HepG2 (cell line): ENCODE data around the gene MFSD2B. TPM values are rescaled to one million over a fixed set of nuclear protein-coding genes. Genes with fewer than 3 reads are reported as not detected.
A peak's percentile ranks its signal among the peaks of the same experiment; 100 is the strongest.

Experiments used
- AHR ChIP-seq: IDR thresholded peaks from 2 replicates; pipeline ENCODE4 v1.6.1; 2018; ENCODE audit warnings: missing genetic modification reagents, missing compliant biosample characterization
- ARID2 ChIP-seq: sonication (generic); formaldehyde crosslinking; IDR thresholded peaks from 2 replicates; pipeline ENCODE4 v1.8.1; 2022; ENCODE audit warnings: mild to moderate bottlenecking, missing genetic modification reagents, borderline replicate concordance
- CCDC6 ChIP-seq: sonication (generic); formaldehyde crosslinking; IDR thresholded peaks from 2 replicates; pipeline ENCODE4 v1.8.1; 2022; ENCODE audit warnings: mild to moderate bottlenecking, missing genetic modification reagents, moderate library complexity
- FOXM1 ChIP-seq: sonication (generic); formaldehyde crosslinking; IDR thresholded peaks from 2 replicates; pipeline ENCODE4 v1.5.0; 2020; ENCODE audit warnings: missing genetic modification reagents
- GZF1 ChIP-seq: sonication (generic); formaldehyde crosslinking; IDR thresholded peaks from 2 replicates; pipeline ENCODE4 v1.5.1; 2020; ENCODE audit warnings: mild to moderate bottlenecking, missing genetic modification reagents
- HNF4A ChIP-seq: sonication (generic); formaldehyde crosslinking; IDR thresholded peaks from 2 replicates; pipeline ENCODE4 v1.4.0; 2020; ENCODE audit warnings: missing genetic modification reagents
- KAT8 ChIP-seq: IDR thresholded peaks from 2 replicates; pipeline ENCODE4 v1.6.1; 2016; ENCODE audit warnings: missing genetic modification reagents, missing compliant biosample characterization
- MAF1 ChIP-seq: sonication (generic); formaldehyde crosslinking; IDR thresholded peaks from 2 replicates; pipeline ENCODE4 v1.5.0; 2020; ENCODE audit warnings: missing genetic modification reagents, borderline replicate concordance
- MEIS2 ChIP-seq: sonication (generic); formaldehyde crosslinking; IDR thresholded peaks from 2 replicates; pipeline ENCODE4 v1.9.0; 2021; ENCODE audit warnings: mild to moderate bottlenecking, missing genetic modification reagents
- NFE2L2 ChIP-seq: fragments of 150-350 bp; IDR thresholded peaks from 2 replicates; pipeline ENCODE4 v1.6.1; 2014; ENCODE audit warnings: low read length
- NPAS2 ChIP-seq: sonication (generic); formaldehyde crosslinking; IDR thresholded peaks from 2 replicates; pipeline ENCODE4 v1.8.0; 2022; ENCODE audit warnings: mild to moderate bottlenecking, missing genetic modification reagents, borderline replicate concordance
- RBFOX2 ChIP-seq: fragments of 200-400 bp; formaldehyde crosslinking; IDR thresholded peaks from 2 replicates; pipeline ENCODE4 v1.6.1; 2017; ENCODE audit warnings: low read depth, mild to moderate bottlenecking, low read length
- RBM39 ChIP-seq: fragments of 200-400 bp; formaldehyde crosslinking; IDR thresholded peaks from one replicate; pipeline ENCODE4 v1.6.1; 2018; ENCODE audit warnings: antibody characterized with exemption, mild to moderate bottlenecking, low read depth, low read length; ENCODE audit not compliant: poor library complexity, severe bottlenecking
- RFXAP ChIP-seq: sonication (generic); formaldehyde crosslinking; IDR thresholded peaks from 2 replicates; pipeline ENCODE4 v1.4.0; 2020; ENCODE audit warnings: missing genetic modification reagents, borderline replicate concordance
- XBP1 ChIP-seq: sonication (generic); formaldehyde crosslinking; IDR thresholded peaks from 2 replicates; pipeline ENCODE4 v1.5.0; 2020; ENCODE audit warnings: missing genetic modification reagents
- ZMYM4 ChIP-seq: sonication (generic); formaldehyde crosslinking; IDR thresholded peaks from 2 replicates; pipeline ENCODE4 v1.8.1; 2023; ENCODE audit warnings: mild to moderate bottlenecking, missing genetic modification reagents
- ZNF143 ChIP-seq: sonication (generic); formaldehyde crosslinking; IDR thresholded peaks from 2 replicates; pipeline ENCODE4 v1.4.0; 2020; ENCODE audit warnings: missing genetic modification reagents
- ZNF205 ChIP-seq: IDR thresholded peaks from 2 replicates; pipeline ENCODE4 v1.6.1; 2018; ENCODE audit warnings: missing biosample characterization, missing genetic modification reagents
- ZNF235 ChIP-seq: sonication (generic); formaldehyde crosslinking; IDR thresholded peaks from 2 replicates; pipeline ENCODE4 v1.8.1; 2023; ENCODE audit warnings: mild to moderate bottlenecking, missing genetic modification reagents, borderline replicate concordance
- ZNF331 ChIP-seq: sonication (generic); formaldehyde crosslinking; IDR thresholded peaks from 2 replicates; pipeline ENCODE4 v1.4.0; 2020; ENCODE audit warnings: missing genetic modification reagents
- ZNF350 ChIP-seq: sonication (generic); formaldehyde crosslinking; IDR thresholded peaks from 2 replicates; pipeline ENCODE4 v1.4.0; 2020; ENCODE audit warnings: mild to moderate bottlenecking, low read depth, missing genetic modification reagents, borderline replicate concordance
- ZNF354B ChIP-seq: sonication (generic); formaldehyde crosslinking; IDR thresholded peaks from 2 replicates; pipeline ENCODE4 v1.8.0; 2022; ENCODE audit warnings: mild to moderate bottlenecking, missing genetic modification reagents
- ZNF367 ChIP-seq: sonication (generic); formaldehyde crosslinking; IDR thresholded peaks from 2 replicates; pipeline ENCODE4 v1.4.0; 2020; ENCODE audit warnings: missing genetic modification reagents, borderline replicate concordance
- ZNF451 ChIP-seq: sonication (generic); formaldehyde crosslinking; IDR thresholded peaks from 2 replicates; pipeline ENCODE4 v1.5.0; 2020; ENCODE audit warnings: mild to moderate bottlenecking, missing genetic modification reagents
- ZNF510 ChIP-seq: sonication (generic); formaldehyde crosslinking; IDR thresholded peaks from 2 replicates; pipeline ENCODE4 v1.4.0; 2020; ENCODE audit warnings: low read depth, mild to moderate bottlenecking, missing genetic modification reagents
- ZNF549 ChIP-seq: sonication (generic); formaldehyde crosslinking; IDR thresholded peaks from 2 replicates; pipeline ENCODE4 v1.5.0; 2020; ENCODE audit warnings: missing genetic modification reagents
- ZNF616 ChIP-seq: sonication (generic); formaldehyde crosslinking; IDR thresholded peaks from 2 replicates; pipeline ENCODE4 v1.5.0; 2020; ENCODE audit warnings: low read depth, mild to moderate bottlenecking, missing genetic modification reagents
- ZNF746 ChIP-seq: sonication (generic); formaldehyde crosslinking; IDR thresholded peaks from 2 replicates; pipeline ENCODE4 v1.8.0; 2022; ENCODE audit warnings: mild to moderate bottlenecking, missing genetic modification reagents
- polyA plus RNA-seq, 8 experiments: library from polyadenylated mRNA; depleted of rRNA in 3 of 8; stranded (reverse) in 7 of 8; unstranded in 1 of 8; fragments of >200 nt; fragmentation: Illumina TruSeq in 4 of 8; extraction: Trizol in 4 of 8; gene quantifications; 2 replicates each; pipeline versions ENCODE4 v1.2.1 to v1.2.3, GENCODE V29; 2011 to 2016; ENCODE audit warnings: low read depth in 4 of 8, missing spikeins in 1 of 8, mixed read lengths in 1 of 8; ENCODE audit not compliant: insufficient read depth in 1 of 8
- total RNA-seq, 5 experiments: library from RNA; depleted of rRNA; stranded (reverse); fragments of >200 nt; fragmentation: Illumina TruSeq; extraction: Trizol; gene quantifications; 2 replicates each; pipeline ENCODE4 v1.2.3, GENCODE V29; 2016; ENCODE audit warnings: low read depth in 1 of 5
- TF ChIP-seq, protein P1 (sequence below): sonication (generic); formaldehyde crosslinking; IDR thresholded peaks from 2 replicates; pipeline ENCODE4 v1.4.0; 2020; ENCODE audit warnings: mild to moderate bottlenecking, missing genetic modification reagents, borderline replicate concordance

The MFSD2B gene
- total and polyA plus RNA-seq, 2 of the 13 experiments (the other 11 are each of a cell fraction or from before 2014, with no cell fraction given): 0.21 to 0.93 TPM

DNA sequence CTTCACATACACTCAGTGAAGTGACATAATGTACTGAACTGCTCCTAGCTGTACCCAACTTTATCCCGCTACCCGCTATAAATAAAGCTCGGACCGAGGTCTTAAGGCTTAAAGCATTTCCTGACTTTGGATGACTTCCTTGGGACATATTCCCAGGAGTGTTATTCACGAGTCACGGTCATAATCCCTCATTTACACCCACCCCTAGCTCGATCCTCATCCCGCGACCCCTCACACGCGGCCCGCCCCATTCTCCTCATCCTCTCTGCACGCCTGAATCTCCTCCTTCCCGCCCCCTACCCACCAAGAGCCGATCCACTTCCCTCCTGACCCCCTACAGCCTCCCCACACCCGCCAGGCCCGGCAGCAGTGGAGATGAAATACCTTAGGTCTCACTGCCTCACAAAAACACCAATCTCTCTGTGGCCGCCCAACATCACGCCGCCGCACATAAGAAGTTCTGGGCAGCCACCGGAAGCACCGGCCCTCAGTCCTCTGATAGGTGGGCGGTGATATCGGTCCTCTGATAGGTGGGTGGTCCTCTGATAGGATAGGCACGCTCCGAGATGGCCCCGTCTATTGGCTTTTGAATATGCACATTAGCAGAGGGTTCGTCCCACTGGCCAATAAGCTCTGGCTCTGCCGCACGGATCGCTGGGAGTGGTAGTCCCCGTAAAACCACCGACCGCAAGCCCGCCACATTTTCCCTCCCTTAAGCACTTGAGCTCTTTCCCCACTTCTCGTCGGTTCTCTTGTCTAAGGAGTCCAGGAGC lies 37.2 kb downstream of the MFSD2B start, which contains the start of gene WDCP (continued):
- peak; percentile 95 for TF ChIP-seq ZNF143 (CRISPR knock-in tag)
- TF ChIP-seq KAT8: peak; percentile 79
- TF ChIP-seq ZNF367: no peak
- no peak for TF ChIP-seq ZNF549 (CRISPR knock-in tag)
- TF ChIP-seq ZNF235 (CRISPR knock-in tag): 0 out of 2 replicates have a peak, but pooled peaks have one; percentile 69
- TF ChIP-seq, protein P1, sequence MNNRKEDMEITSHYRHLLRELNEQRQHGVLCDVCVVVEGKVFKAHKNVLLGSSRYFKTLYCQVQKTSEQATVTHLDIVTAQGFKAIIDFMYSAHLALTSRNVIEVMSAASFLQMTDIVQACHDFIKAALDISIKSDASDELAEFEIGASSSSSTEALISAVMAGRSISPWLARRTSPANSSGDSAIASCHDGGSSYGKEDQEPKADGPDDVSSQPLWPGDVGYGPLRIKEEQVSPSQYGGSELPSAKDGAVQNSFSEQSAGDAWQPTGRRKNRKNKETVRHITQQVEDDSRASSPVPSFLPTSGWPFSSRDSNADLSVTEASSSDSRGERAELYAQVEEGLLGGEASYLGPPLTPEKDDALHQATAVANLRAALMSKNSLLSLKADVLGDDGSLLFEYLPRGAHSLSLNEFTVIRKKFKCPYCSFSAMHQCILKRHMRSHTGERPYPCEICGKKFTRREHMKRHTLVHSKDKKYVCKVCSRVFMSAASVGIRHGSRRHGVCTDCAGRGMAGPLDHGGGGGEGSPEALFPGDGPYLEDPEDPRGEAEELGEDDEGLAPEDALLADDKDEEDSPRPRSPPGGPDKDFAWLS (CRISPR knock-in tag): no peak
- peak; percentile 79; the same call in 1 of the 2 replicates for TF ChIP-seq ZNF350
- TF ChIP-seq ZNF331 (CRISPR knock-in tag): peak; percentile 26; the same call in 1 of the 2 replicates
- 0 out of 2 replicates have a peak, but pooled peaks have one; percentile 71 for TF ChIP-seq ZNF354B (CRISPR knock-in tag)
- no peak for TF ChIP-seq GZF1 (CRISPR knock-in tag)
- TF ChIP-seq ZNF510 (CRISPR knock-in tag): no peak; the same call in 1 of the 2 replicates
- TF ChIP-seq CCDC6 (CRISPR knock-in tag): peak; percentile 59; the same call in 1 of the 2 replicates
- peak; percentile 73; the same call in 1 of the 2 replicates for TF ChIP-seq MAF1
- TF ChIP-seq HNF4A: no peak
- no peak for TF ChIP-seq ZNF451 (CRISPR knock-in tag)
- no peak for TF ChIP-seq XBP1 (CRISPR knock-in tag)
- TF ChIP-seq NFE2L2: 0 out of 2 replicates have a peak, but pooled peaks have one; percentile 5
- peak; percentile 70 for TF ChIP-seq RBFOX2
- TF ChIP-seq RFXAP (CRISPR knock-in tag): peak; percentile 80; the same call in 1 of the 2 replicates
- TF ChIP-seq ZNF616 (CRISPR knock-in tag): no peak
- TF ChIP-seq ZNF205 (CRISPR knock-in tag): no peak
- no peak for TF ChIP-seq MEIS2 (CRISPR knock-in tag)
- peak; percentile 45 for TF ChIP-seq RBM39
- peak; percentile 68 for TF ChIP-seq ZNF746
- TF ChIP-seq NPAS2: no peak
- peak; percentile 58; the same call in 1 of the 2 replicates for TF ChIP-seq ARID2 (CRISPR knock-in tag)
- peak; percentile 82 for TF ChIP-seq ZMYM4 (CRISPR knock-in tag)
- TF ChIP-seq FOXM1 (CRISPR knock-in tag): no peak
- TF ChIP-seq AHR: peak; percentile 83
